Panc1 (cell line): Measurements from ENCODE around the gene F5. TPM values are rescaled to one million over a fixed set of nuclear protein-coding genes. Genes with fewer than 3 reads are reported as not detected.

Source experiments
- ATAC-seq: fragments of 200-7000 bp; cut with Tn5 transposase; 2 replicates; pipeline ENCODE4 v1.9.1; 2020; ENCODE audit warnings: mild to moderate bottlenecking, moderate library complexity
- BruUV-seq: library from RNA; stranded (reverse); fragments of 400-500 nt; replicated peaks from 2 replicates; lab custom pipeline; 2021; lab: Mats Ljungman, UMichigan
- CTCF ChIA-PET: fragments of 300-600 bp; sonication (Branson Sonifier 250); formaldehyde crosslinking; loops from one replicate; lab custom pipeline; 2022; ENCODE audit warnings: antibody characterized with exemption; lab: Charles Lee
- POLR2A ChIA-PET: fragments of 300-600 bp; sonication (Branson Sonifier 250); formaldehyde crosslinking; loops from one replicate; lab custom pipeline; 2022; ENCODE audit warnings: antibody characterized with exemption; lab: Charles Lee
- DNase-seq: peaks from one replicate; pipeline ENCODE4 v3.0.0-alpha.2; 2010; ENCODE audit warnings: low read depth, low spot score
- H3K27ac ChIP-seq: 2 replicates; pipeline ENCODE4 v1.5.1; 2011; ENCODE audit warnings: mild to moderate bottlenecking, low read length, inconsistent platforms
- H3K27me3 ChIP-seq: fragments of 200-500 bp; sonication (Bioruptor generic); 2 replicates; pipeline ENCODE4 v1.6.0; 2014; ENCODE audit warnings: low read length, inconsistent platforms; ENCODE audit not compliant: control insufficient read depth, insufficient read depth
- H3K36me3 ChIP-seq: fragments of 200-500 bp; sonication (Bioruptor generic); 2 replicates; pipeline ENCODE4 v1.5.1; 2014; ENCODE audit warnings: inconsistent platforms, mild to moderate bottlenecking, low read length, moderate library complexity; ENCODE audit not compliant: control insufficient read depth, insufficient read depth
- H3K4me1 ChIP-seq: 2 replicates; pipeline ENCODE4 v1.5.1; 2011; ENCODE audit warnings: inconsistent platforms, mild to moderate bottlenecking, low read length, moderate library complexity; ENCODE audit not compliant: control insufficient read depth, insufficient read depth
- H3K4me3 ChIP-seq, 2 experiments: 2 replicates each; pipeline ENCODE4 v1.5.1; 2011 to 2012; ENCODE audit warnings: low read depth in 2 of 2, low read length in 2 of 2, mild to moderate bottlenecking in 2 of 2, inconsistent platforms in 1 of 2, moderate library complexity in 1 of 2
- H3K9me3 ChIP-seq: fragments of 200-500 bp; sonication (Bioruptor generic); 2 replicates; pipeline ENCODE4 v1.5.1; 2014; ENCODE audit warnings: low read depth, mild to moderate bottlenecking, inconsistent platforms, low read length, moderate library complexity; ENCODE audit not compliant: control insufficient read depth, insufficient read depth
- POLR2AphosphoS5 ChIP-seq: IDR thresholded peaks from 2 replicates; pipeline ENCODE4 v1.6.1; 2012; ENCODE audit warnings: mild to moderate bottlenecking, low read depth, low read length, moderate library complexity
- REST ChIP-seq, 2 experiments: IDR thresholded peaks; 2 replicates each; pipeline ENCODE4 v1.6.1; 2011 to 2012; ENCODE audit warnings: low read depth in 2 of 2, control low read depth in 1 of 2, low read length in 1 of 2, mild to moderate bottlenecking in 1 of 2, moderate library complexity in 1 of 2; ENCODE audit not compliant: insufficient read depth in 1 of 2
- SIN3A ChIP-seq: IDR thresholded peaks from 2 replicates; pipeline ENCODE4 v1.6.1; 2012; ENCODE audit warnings: low read depth, mild to moderate bottlenecking, low read length, moderate library complexity, borderline replicate concordance; ENCODE audit not compliant: insufficient read depth
- TCF7L2 ChIP-seq: IDR thresholded peaks from 2 replicates; pipeline ENCODE4 v1.6.1; 2011; ENCODE audit warnings: mild to moderate bottlenecking, low read depth, low read length, inconsistent platforms
- in situ Hi-C: cut with HindIII; loops from 2 replicates; pipeline ENCODE4 v1.10.0; 2016; ENCODE audit warnings: low sequenced_read_pairs, low pct_unique_long_range_greater_than_20kb
- intact Hi-C: fragments of 100-400 bp; cut with micrococcal nuclease; formaldehyde crosslinking; loops from one replicate; pipeline ENCODE4 v1.10.0; 2022; ENCODE audit not compliant: unreplicated experiment
- total RNA-seq: library from RNA; stranded (reverse); gene quantifications from one replicate; pipeline ENCODE4 v1.2.1, GENCODE V29; 2021; ENCODE audit not compliant: unreplicated experiment
- TF ChIP-seq, protein P1 (sequence below): fragments of 450-650 bp; IDR thresholded peaks from 2 replicates; pipeline ENCODE4 v1.5.1; 2017; ENCODE audit warnings: mild to moderate bottlenecking

The F5 gene
- total RNA-seq, 1 experiment from 2014 or later: 0.08 TPM

GRCh38 chr1:169608226-169608625, 21.9 kb upstream of the F5 start:
- Histone ChIP-seq H3K36me3 (no peaks in the 10 kb centered on the region), H3K4me3 (no peak overlapping the region), H3K27ac (no peak overlapping the region), H3K27me3 (peaks cover 2% of the 10 kb centered on the region; the same call in 1 of the 2 replicates), H3K4me1 (no peaks in the 10 kb centered on the region), H3K9me3 (no peaks in the 10 kb centered on the region)
- DNase-seq (no peak), ATAC-seq (no peak)
- ChIA-PET POLR2A (interaction anchor here (0.7 kb wide), 1 partner anchor 141 kb away, joined by 8 read pairs; no protein-coding TSS in a partner anchor), CTCF (no interaction called here)
- in situ Hi-C loops (no loop called here), intact Hi-C loops (no loop called here)
- no TSS peak for BruUV-seq
- TF ChIP-seq TCF7L2 (no peak), POLR2AphosphoS5 (no peak), REST (IDR thresholded peaks at IDR 0.05; ENCODE audit: insufficient read depth in 1 of 2, low read depth in 2 of 2, low read length in 1 of 2) (no peak), SIN3A (no peak)
- TF ChIP-seq, protein P1, sequence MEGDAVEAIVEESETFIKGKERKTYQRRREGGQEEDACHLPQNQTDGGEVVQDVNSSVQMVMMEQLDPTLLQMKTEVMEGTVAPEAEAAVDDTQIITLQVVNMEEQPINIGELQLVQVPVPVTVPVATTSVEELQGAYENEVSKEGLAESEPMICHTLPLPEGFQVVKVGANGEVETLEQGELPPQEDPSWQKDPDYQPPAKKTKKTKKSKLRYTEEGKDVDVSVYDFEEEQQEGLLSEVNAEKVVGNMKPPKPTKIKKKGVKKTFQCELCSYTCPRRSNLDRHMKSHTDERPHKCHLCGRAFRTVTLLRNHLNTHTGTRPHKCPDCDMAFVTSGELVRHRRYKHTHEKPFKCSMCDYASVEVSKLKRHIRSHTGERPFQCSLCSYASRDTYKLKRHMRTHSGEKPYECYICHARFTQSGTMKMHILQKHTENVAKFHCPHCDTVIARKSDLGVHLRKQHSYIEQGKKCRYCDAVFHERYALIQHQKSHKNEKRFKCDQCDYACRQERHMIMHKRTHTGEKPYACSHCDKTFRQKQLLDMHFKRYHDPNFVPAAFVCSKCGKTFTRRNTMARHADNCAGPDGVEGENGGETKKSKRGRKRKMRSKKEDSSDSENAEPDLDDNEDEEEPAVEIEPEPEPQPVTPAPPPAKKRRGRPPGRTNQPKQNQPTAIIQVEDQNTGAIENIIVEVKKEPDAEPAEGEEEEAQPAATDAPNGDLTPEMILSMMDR: no peak

DNA sequence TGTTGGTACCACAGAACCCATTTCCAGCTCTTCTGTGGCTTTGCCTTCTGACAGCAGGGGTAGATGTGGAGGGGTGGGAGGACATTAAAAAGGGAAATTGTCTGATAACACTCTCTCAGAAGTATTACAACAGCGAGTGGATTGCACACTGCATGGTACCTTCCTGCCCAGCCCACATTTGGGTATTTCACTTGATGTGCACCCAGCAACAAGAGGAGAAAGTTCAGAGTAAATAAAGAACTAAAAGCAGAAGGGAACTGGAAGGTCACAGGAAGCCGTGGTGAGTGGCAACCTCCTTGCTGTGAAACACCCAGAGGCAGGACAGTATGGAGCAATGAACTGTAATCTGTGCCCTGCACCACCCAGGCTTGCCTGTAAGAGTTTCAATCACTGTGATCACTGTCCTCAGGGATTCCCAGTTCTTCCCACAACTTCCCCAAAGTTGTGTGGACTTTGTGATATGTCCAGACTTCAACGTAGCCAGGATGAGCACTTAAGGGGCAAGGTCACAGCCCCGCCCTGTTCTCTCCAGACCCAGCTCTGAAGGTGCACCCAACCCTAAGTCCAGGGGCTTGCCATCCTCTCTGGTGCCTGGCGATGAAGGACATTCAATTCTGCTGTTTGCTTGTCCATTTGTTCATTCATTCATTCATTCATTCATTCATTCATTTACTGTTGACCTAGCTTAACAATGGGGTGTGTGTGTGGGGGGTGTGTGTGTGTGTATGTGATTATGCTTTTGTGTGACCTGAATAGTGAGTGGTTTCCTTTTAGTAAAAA, 18.7 kb upstream of the F5 start:
- in situ Hi-C loops: no loop called here
- no TSS peak for BruUV-seq
- TF ChIP-seq TCF7L2 (no peak), POLR2AphosphoS5 (no peak), REST (IDR thresholded peaks at IDR 0.05; ENCODE audit: insufficient read depth in 1 of 2, low read depth in 2 of 2, low read length in 1 of 2) (no peak), SIN3A (no peak)
- TF ChIP-seq, protein P1: no peak
- H3K4me1 ChIP-seq: no peaks in the 10 kb centered on the region
- ATAC-seq (no peak), DNase-seq (no peak)
- no peaks in the 10 kb centered on the region for H3K9me3 ChIP-seq
- ChIA-PET CTCF (no interaction called here), POLR2A (no interaction called here)
- intact Hi-C loops: loop anchor here (5.0 kb wide), 1 partner anchor 202 kb away; no protein-coding TSS in a partner anchor
- H3K4me3 ChIP-seq: no peak overlapping the region
- H3K27me3 ChIP-seq: no peaks in the 10 kb centered on the region
- H3K27ac ChIP-seq: no peak overlapping the region
- H3K36me3 ChIP-seq: no peaks in the 10 kb centered on the region
